Measurements from ENCODE around the gene PLCB1. TPM values are rescaled to one million over a fixed set of nuclear protein-coding genes. Genes with fewer than 3 reads are reported as not detected.

Gene PLCB1
- total and polyA plus RNA-seq, 2 donors (not counting 3 experiments of a cell fraction or from before 2014, with no cell fraction given): 10.2 to 53.4 TPM

GRCh38 chr20:8924539-8924938 lies 792.5 kb downstream of the PLCB1 start:
- BruUV-seq (replicated peaks): no TSS peak
- dilution Hi-C loops (cut with MboI; ENCODE audit: extremely low pct_ligation_motif_present, low sequenced_read_pairs) (no loop called here), intact Hi-C loops (cut with micrococcal nuclease) (no loop called here)
- no peak for DNase-seq (ENCODE audit: low read depth, low spot score)
- Histone ChIP-seq H4K20me1 (replicated peaks; ENCODE audit: control insufficient read depth, extremely low read depth, insufficient read depth, low read length) (no peaks in the 10 kb centered on the region), H3K27ac (ENCODE audit: insufficient read depth, low read depth, low read length) (no peak overlapping the region), H3K27me3 (ENCODE audit: control insufficient read depth in 2 of 2, insufficient read depth in 2 of 2, low read length in 2 of 2) (peaks cover 0 to 1% of the 10 kb centered on the region in 2 experiments), H3K4me2 (ENCODE audit: insufficient read depth, low read length) (no peak overlapping the region), H3K9me1 (replicated peaks; ENCODE audit: control insufficient read depth, extremely low read depth, insufficient read depth, low read length) (no peaks in the 10 kb centered on the region), H3K9ac (replicated peaks; ENCODE audit: extremely low read depth, insufficient read depth, low read length) (no peak overlapping the region), H2AFZ (ENCODE audit: low read depth, low read length) (no peak overlapping the region), H3K4me1 (ENCODE audit: control insufficient read depth, extremely low read depth, insufficient read depth, low read length) (no peaks in the 10 kb centered on the region), H3K4me3 (replicated peaks in 1 of 3; ENCODE audit: insufficient read depth in 1 of 3, low read depth in 1 of 3, low read length in 3 of 3) (no peak overlapping the region), H3K9me3 (replicated peaks; ENCODE audit: control insufficient read depth, insufficient read depth, low read length) (no peaks in the 10 kb centered on the region), H3K36me3 (ENCODE audit: control insufficient read depth in 2 of 2, extremely low read depth in 1 of 2, insufficient read depth in 2 of 2, low read length in 2 of 2) (no peaks in the 10 kb centered on the region), H3K79me2 (ENCODE audit: control insufficient read depth, insufficient read depth, low read length) (no peaks in the 10 kb centered on the region)
- TF ChIP-seq, protein P1, sequence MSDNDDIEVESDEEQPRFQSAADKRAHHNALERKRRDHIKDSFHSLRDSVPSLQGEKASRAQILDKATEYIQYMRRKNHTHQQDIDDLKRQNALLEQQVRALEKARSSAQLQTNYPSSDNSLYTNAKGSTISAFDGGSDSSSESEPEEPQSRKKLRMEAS (IDR thresholded peaks at IDR 0.05; ENCODE audit: insufficient read depth, insufficient read length): no peak
- TF ChIP-seq POLR2A (IDR thresholded peaks at IDR 0.05; ENCODE audit: low read depth, low read length) (no peak), MYC (IDR thresholded peaks at IDR 0.05; ENCODE audit: low read depth, low read length) (no peak), EZH2 (IDR thresholded peaks at IDR 0.05; ENCODE audit: borderline replicate concordance, low read depth, low read length, severe bottlenecking) (no peak), JUN (IDR thresholded peaks at IDR 0.05; ENCODE audit: borderline replicate concordance, insufficient read depth, insufficient read length, low read depth) (no peak), CTCF (IDR thresholded peaks at IDR 0.05; ENCODE audit: extremely low read depth in 1 of 2, insufficient read depth in 1 of 2, low read depth in 1 of 2, low read length in 2 of 2) (no peak), POLR2AphosphoS5 (IDR thresholded peaks at IDR 0.05; ENCODE audit: insufficient read depth, low read depth, low read length) (no peak), GATA2 (IDR thresholded peaks at IDR 0.05; ENCODE audit: insufficient read depth, insufficient read length, low read depth, low read length) (no peak), FOS (IDR thresholded peaks at IDR 0.05; ENCODE audit: borderline replicate concordance, insufficient read depth, low read length) (no peak)
- POLR2A ChIA-PET: no interaction called here
- no peak for FAIRE-seq
- CTCF ChIA-PET: no interaction called here
